ENCODE results near the gene CD58.
"Not testable (repeated sequence)": the region's sequence is repeated elsewhere in the genome, so short reads cannot be mapped to it uniquely, and the experiment has no call there.

CD58 gene

DNA sequence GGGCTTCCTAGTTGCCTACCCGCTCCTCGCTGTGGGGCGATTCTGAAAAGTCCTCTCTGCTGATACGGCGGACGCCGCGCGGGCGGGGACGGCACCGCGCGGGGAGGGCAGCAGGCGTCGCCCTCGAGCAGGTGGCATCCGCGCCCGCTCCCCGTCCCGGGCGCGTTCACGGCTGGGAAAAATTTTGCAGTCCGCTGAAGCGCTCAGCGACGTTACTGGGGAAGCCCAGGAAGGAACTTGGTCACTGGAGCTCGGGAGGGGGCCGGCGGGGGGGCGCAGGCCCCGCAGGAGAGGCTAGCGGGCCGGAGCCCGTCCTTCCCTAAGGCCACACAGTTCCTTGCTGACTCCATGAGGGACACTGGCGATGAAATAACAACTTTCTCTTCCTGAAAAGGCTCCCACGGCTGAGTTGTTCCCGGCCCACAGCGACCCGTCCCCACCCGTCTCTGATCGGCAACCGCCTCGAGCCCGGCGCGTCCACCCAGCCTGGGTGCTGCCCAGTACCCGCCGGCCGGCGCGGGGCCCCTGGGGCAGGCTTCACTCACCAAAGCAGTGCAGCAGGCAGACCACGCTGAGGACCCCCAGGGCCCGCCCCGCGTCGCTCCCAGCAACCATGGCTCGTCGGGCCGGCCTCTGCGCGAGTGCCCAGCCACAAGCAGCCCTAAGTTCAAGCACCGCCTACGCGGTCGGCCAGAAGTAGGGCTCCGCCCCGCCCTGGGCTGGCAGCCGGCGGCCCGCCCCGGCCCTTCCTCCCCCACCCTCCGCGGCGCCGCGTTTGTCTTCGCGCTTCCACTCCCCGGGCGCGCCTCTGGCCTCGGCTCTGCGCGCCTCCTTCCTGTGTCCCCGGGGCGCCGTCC is at the start of gene CD58:
TSS of gene CD58 (minus strand) at position 669 of the 857 bp plus-strand sequence. CDS start at position 615, 54 bp downstream.
- DNase-seq (ENCODE audit: low read depth) = peak; percentile 65

DNA sequence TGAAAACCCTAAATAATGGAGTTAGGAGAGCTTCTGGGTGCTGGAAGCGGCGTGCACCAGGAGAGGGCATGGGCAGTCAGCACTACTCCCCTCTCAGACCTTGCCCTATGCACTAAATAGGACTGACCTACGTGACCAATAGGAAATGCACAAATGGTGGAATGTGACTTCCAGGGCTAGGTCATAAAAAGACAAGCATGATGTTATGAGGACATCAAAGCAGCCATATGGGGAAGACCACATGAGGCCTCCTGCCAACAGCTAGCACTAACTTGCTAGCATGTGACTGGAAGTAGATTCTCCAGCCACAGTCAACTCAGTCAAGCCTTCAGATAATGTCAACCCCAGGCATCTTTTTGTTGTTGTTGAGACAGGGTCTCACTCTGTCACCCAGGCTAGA is 49.6 kb upstream of the CD58 start:
- DNase-seq (ENCODE audit: low read depth) = not testable (repeated sequence)

- DNase-seq (ENCODE audit: low read depth) = not testable (repeated sequence)
Measured at GRCh38 chr1:116619106-116619505, 48.3 kb upstream of the CD58 start.

- DNase-seq (ENCODE audit: low read depth) = not testable (repeated sequence)
Measured at GRCh38 chr1:116617808-116618207, 47.0 kb upstream of the CD58 start.

GRCh38 chr1:116613825-116614224 is 43.0 kb upstream of the CD58 start:
- DNase-seq (ENCODE audit: low read depth) = not testable (repeated sequence)

GRCh38 chr1:116609801-116610371 is 39.1 kb upstream of the CD58 start:
- not testable (repeated sequence) for DNase-seq (ENCODE audit: low read depth)

DNA sequence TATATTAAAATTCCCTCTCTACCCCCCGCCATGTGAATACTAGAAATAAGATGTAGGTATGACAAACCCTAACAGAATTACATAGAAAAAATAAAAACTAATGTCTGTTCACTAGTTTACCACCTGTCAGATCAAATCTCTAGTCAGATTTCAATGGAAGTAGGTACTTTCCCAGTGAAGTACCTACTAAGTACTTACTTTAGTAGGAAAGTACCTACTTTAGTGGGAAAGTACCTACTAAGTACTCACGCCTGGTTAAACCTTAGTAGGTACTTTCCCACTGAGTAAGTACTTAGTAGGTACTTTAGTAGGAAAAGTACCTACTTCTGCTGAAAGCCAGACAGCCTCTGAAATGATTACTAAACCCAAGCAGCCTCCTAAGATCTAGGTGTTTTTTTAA is 38.0 kb upstream of the CD58 start:
- DNase-seq (ENCODE audit: low read depth) = not testable (repeated sequence)

- not testable (repeated sequence) for DNase-seq (ENCODE audit: low read depth)
Measured at GRCh38 chr1:116608151-116608550, 37.3 kb upstream of the CD58 start.

- DNase-seq (ENCODE audit: low read depth) = not testable (repeated sequence)
Measured at GRCh38 chr1:116607463-116607862, 36.6 kb upstream of the CD58 start.

- not testable (repeated sequence) for DNase-seq (ENCODE audit: low read depth)
Measured at GRCh38 chr1:116606067-116606466, 35.2 kb upstream of the CD58 start.

DNA sequence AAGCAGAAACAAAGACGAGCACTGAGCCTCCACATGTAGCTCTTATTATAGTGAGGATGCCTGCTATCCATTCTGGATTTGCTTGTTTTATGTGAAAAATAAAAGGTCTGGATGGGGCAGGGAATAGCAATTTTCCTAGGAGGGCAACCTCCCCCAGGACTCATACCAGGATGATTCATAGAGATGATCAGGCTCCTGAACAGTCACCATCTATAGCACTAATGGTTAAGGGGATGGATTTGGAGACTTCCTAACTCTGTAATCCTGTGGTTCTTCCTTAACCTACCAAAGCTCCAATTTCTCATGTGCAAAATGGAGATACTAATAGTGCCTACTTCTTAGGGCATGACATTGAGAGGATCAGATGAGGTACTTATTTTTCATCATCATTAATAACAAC is 34.5 kb upstream of the CD58 start:
- DNase-seq (ENCODE audit: low read depth) = no peak

- DNase-seq (ENCODE audit: low read depth) = not testable (repeated sequence)
Measured at GRCh38 chr1:116604408-116604807, 33.6 kb upstream of the CD58 start.

GRCh38 chr1:116603646-116604045 is 32.8 kb upstream of the CD58 start:
- DNase-seq (ENCODE audit: low read depth) = not testable (repeated sequence)

DNA sequence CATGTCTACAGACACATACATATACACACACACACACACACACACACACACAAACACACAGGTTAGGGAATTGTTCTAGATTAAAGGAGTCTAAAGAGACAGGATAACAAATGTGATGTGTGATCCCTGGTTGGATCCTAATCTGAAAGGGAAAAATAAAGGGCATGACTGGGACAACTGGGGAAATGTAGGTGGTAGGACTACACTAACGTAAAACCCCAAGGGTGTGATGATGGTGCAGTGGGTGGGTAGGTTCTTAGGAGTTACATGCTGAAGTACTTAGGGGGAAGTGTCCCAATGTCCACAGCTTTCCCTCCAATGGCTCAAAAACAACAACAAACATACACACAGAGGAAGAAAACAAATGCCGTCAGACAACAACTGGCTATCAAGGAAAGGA is 28.5 kb upstream of the CD58 start:
- DNase-seq (ENCODE audit: low read depth) = not testable (repeated sequence)

DNA sequence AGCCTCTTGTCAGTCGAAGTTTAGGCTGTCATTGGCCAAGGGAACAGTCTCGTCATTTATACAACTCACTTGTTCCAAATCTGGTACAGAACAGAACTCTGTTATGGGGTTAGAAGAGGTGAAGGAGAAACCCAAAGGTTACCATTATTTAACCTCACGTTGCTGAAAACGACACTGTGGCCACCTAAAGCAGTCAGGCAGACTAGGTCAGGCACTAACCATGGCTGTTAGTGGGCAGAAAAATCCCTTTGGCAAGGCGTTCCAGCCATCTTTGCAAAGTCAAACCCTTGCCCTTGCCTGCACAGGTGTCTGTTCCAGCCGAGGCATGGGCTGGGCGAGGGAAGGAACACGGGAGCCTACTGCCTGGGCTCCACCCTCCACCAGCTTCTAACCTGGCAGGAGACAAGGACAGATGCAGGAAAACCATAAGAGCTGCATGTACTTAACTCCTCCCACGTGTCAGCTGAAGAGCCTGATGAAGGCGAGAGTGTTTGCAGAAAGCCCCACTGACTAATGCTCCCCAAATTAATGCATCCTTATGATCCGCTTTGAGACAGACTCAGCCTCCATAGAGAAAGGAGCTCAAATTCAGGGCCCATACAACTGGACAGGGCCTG is 27.7 kb upstream of the CD58 start:
- DNase-seq (ENCODE audit: low read depth) = not testable (repeated sequence)

- not testable (repeated sequence) for DNase-seq (ENCODE audit: low read depth)
Measured at GRCh38 chr1:116597388-116597787, 26.6 kb upstream of the CD58 start.

DNA sequence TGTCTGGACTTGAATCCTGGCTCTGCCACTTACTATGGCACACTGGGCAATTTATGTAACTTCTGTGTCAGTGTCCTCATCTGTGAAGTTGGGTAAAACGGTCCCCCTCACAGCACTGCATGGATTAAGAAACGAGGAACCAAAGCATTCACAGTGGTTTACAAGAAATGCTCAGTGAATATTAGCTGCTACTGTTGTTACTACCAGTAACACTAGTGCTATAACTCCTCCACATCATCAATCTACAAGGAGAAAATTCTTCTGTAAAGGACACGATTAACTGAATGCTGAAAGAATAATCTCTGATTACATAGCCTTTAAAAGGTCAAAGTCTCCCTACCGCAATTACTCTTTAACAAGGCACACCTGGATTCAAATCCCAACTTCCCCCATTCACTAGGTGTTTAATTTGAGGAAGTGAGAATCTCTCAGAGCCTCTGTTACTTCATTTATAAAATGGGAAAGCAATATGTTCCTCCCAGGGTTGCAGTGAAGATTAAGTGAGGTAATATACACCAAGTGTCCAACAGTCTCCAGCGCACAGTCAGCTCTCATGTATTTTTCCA is 26.0 kb upstream of the CD58 start:
- DNase-seq (ENCODE audit: low read depth) = not testable (repeated sequence)

DNA sequence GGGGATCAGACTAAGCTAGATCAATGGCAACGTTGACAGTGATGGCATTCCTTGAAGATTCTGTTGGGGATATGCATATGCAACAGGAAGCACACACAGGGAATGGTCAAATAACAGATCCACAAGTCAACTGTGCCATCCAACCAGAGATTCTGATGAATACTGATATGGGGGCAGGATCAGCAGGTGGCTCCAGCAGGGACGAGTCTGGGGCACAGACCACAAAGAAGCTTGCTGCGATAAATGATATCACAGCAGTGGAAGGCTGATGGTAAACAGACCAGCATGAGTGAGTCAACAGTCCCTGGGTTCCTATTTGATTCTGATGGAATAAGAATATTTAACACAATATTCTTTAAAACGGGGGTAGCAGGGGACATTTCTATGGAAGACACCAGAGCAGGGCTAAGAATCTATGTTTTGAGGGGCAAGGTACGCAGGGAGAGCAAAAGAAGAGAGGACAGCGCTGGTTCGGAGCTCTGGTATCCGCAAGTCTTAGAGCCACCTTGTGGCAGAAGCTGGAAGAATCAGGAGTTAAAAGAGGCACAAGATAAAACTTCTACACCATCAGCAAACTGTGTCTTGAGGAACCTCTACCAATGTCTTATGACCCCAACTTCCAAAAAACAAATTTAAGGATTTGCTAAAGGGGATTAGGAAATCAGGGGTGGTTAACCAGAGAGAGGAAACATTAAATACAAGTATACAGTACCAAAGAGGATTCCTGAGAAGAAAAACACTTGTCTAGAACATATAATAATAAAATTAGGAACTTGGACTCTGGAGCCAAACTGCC is 25.3 kb upstream of the CD58 start:
- DNase-seq (ENCODE audit: low read depth) = not testable (repeated sequence)

- not testable (repeated sequence) for DNase-seq (ENCODE audit: low read depth)
Measured at GRCh38 chr1:116595065-116595840, 24.4 kb upstream of the CD58 start.

- not testable (repeated sequence) for DNase-seq (ENCODE audit: low read depth)
Measured at GRCh38 chr1:116593977-116594376, 23.2 kb upstream of the CD58 start.

- DNase-seq (ENCODE audit: low read depth) = not testable (repeated sequence)
Measured at GRCh38 chr1:116593401-116593800, 22.6 kb upstream of the CD58 start.

Measured in stimulated activated CD8-positive, alpha-beta memory T cell treated with anti-CD3 and anti-CD28 coated beads, Interleukin-7, amount 100 ng/mL, for 24 hours (primary cell).